H1 (cell line): ENCODE measurements around the gene GNAL. TPM values are rescaled to one million over a fixed set of nuclear protein-coding genes. Genes with fewer than 3 reads are reported as not detected.

Experiments used
- CTCF ChIA-PET: fragments of 300-600 bp; sonication (Branson Sonifier 250); formaldehyde crosslinking; loops from one replicate; lab custom pipeline; 2021; ENCODE audit not compliant: partially characterized antibody; lab: Charles Lee
- POLR2A ChIA-PET: fragments of 300-600 bp; sonication (Branson Sonifier 250); formaldehyde crosslinking; loops from one replicate; lab custom pipeline; 2021; ENCODE audit warnings: inconsistent platforms; ENCODE audit not compliant: partially characterized antibody; lab: Charles Lee
- DNase-seq, 2 experiments: peaks; one replicate each; pipeline versions ENCODE4 v3.0.0 to v3.0.0-alpha.2; 2010 to 2022; ENCODE audit warnings: low spot score in 2 of 2, low read depth in 1 of 2, mixed read lengths in 1 of 2
- FAIRE-seq: peaks from 2 replicates; lab custom pipeline; 2011; peaks lifted over from hg19 to GRCh38; lab: Jason Lieb, UNC
- H2AFZ ChIP-seq: 2 replicates; pipeline ENCODE4 v1.8.1; 2012; ENCODE audit warnings: low read length, inconsistent platforms
- H2AK5ac ChIP-seq: 2 replicates; pipeline ENCODE4 v1.6.1; 2013; ENCODE audit warnings: low read depth, low read length
- H2BK120ac ChIP-seq: replicated peaks from 2 replicates; pipeline ENCODE3; 2013; ENCODE audit warnings: low read depth, low read length, inconsistent platforms
- H2BK12ac ChIP-seq: 2 replicates; pipeline ENCODE4 v1.6.1; 2013; ENCODE audit warnings: low read depth, low read length
- H2BK15ac ChIP-seq: 2 replicates; pipeline ENCODE4 v1.6.1; 2013; ENCODE audit warnings: low read length
- H2BK20ac ChIP-seq: 2 replicates; pipeline ENCODE4 v1.6.1; 2013; ENCODE audit warnings: low read length
- H2BK5ac ChIP-seq: 2 replicates; pipeline ENCODE4 v1.6.1; 2013; ENCODE audit warnings: low read depth, low read length
- H3K14ac ChIP-seq: 2 replicates; pipeline ENCODE4 v1.6.1; 2013; ENCODE audit warnings: inconsistent platforms; ENCODE audit not compliant: insufficient read length
- H3K18ac ChIP-seq: 2 replicates; pipeline ENCODE4 v1.6.1; 2013; ENCODE audit warnings: low read length; ENCODE audit errors: extremely low read depth
- H3K23ac ChIP-seq: 2 replicates; pipeline ENCODE4 v1.6.1; 2013; ENCODE audit warnings: inconsistent platforms; ENCODE audit not compliant: insufficient read length
- H3K23me2 ChIP-seq: 2 replicates; pipeline ENCODE4 v1.6.1; 2013; ENCODE audit warnings: low read depth, low read length
- H3K27ac ChIP-seq: 2 replicates; pipeline ENCODE4 v1.6.1; 2011; ENCODE audit warnings: low read depth, low read length, inconsistent platforms
- H3K27me3 ChIP-seq, 4 experiments: replicated peaks in 1 of 4; 1 replicate in 1 of 4; 2 replicates in 3 of 4; pipeline versions ENCODE4 v1.6.1 to v1.8.1; 2011 to 2013; ENCODE audit warnings: low read length in 3 of 4, mild to moderate bottlenecking in 3 of 4, inconsistent platforms in 2 of 4, mixed read lengths in 2 of 4, moderate library complexity in 1 of 4; ENCODE audit not compliant: control insufficient read depth in 3 of 4, insufficient read depth in 3 of 4; ENCODE audit errors: extremely low read depth in 1 of 4
- H3K36me3 ChIP-seq, 4 experiments: 2 replicates each; pipeline versions ENCODE4 v1.6.1 to v1.8.1; 2011 to 2013; ENCODE audit warnings: mild to moderate bottlenecking in 4 of 4, low read length in 3 of 4, moderate library complexity in 2 of 4, control low read depth in 1 of 4, inconsistent platforms in 1 of 4; ENCODE audit not compliant: insufficient read depth in 4 of 4, control insufficient read depth in 2 of 4
- H3K4ac ChIP-seq: replicated peaks from 2 replicates; pipeline ENCODE3; 2013; ENCODE audit warnings: low read length, low read depth, mixed read lengths, inconsistent platforms; ENCODE audit not compliant: insufficient read length
- H3K4me1 ChIP-seq, 4 experiments: replicated peaks in 1 of 4; 1 replicate in 1 of 4; 2 replicates in 3 of 4; pipeline versions ENCODE4 v1.6.1 to v1.8.1; 2011 to 2013; ENCODE audit warnings: low read length in 3 of 4, inconsistent platforms in 2 of 4, mixed read lengths in 1 of 4; ENCODE audit not compliant: insufficient read depth in 4 of 4, control insufficient read depth in 3 of 4
- H3K4me2 ChIP-seq, 2 experiments: 2 replicates each; pipeline versions ENCODE4 v1.6.1 to v1.8.1; 2011 to 2013; ENCODE audit warnings: low read depth in 2 of 2, low read length in 2 of 2, control low read depth in 1 of 2, inconsistent platforms in 1 of 2, mild to moderate bottlenecking in 1 of 2; ENCODE audit not compliant: insufficient read depth in 1 of 2
- H3K4me3 ChIP-seq, 4 experiments: fragments of 200-600, 300-600 bp in 1 of 4; sonication (generic), shearing (Covaris generic), sonication (Bioruptor Twin) in 1 of 4; 2 replicates each; pipeline versions ENCODE4 v1.5.1 to v1.8.1; 2011 to 2016; ENCODE audit warnings: low read length in 4 of 4, low read depth in 3 of 4, control low read depth in 2 of 4, inconsistent platforms in 2 of 4, mild to moderate bottlenecking in 2 of 4, mixed read lengths in 1 of 4, moderate library complexity in 1 of 4; ENCODE audit not compliant: insufficient read depth in 2 of 4; ENCODE audit errors: extremely low read depth in 1 of 4
- H3K56ac ChIP-seq: replicated peaks from 2 replicates; pipeline ENCODE3; 2013; ENCODE audit warnings: low read depth, mild to moderate bottlenecking, mixed read lengths, low read length, inconsistent platforms; ENCODE audit not compliant: insufficient read length
- H3K79me1 ChIP-seq: 2 replicates; pipeline ENCODE4 v1.6.1; 2013; ENCODE audit warnings: low read depth, low read length, control low read depth
- H3K79me2 ChIP-seq, 2 experiments: 2 replicates each; pipeline versions ENCODE4 v1.6.1 to v1.8.1; 2012 to 2013; ENCODE audit warnings: low read length in 2 of 2, mild to moderate bottlenecking in 2 of 2, inconsistent platforms in 1 of 2; ENCODE audit not compliant: insufficient read depth in 2 of 2, control insufficient read depth in 1 of 2
- H3K9ac ChIP-seq, 4 experiments: replicated peaks in 1 of 4; 1 replicate in 1 of 4; 2 replicates in 3 of 4; pipeline versions ENCODE4 v1.6.1 to v1.8.1; 2011 to 2013; ENCODE audit warnings: low read depth in 3 of 4, low read length in 3 of 4, control low read depth in 2 of 4, mild to moderate bottlenecking in 2 of 4, moderate library complexity in 2 of 4, inconsistent platforms in 1 of 4; ENCODE audit errors: extremely low read depth in 1 of 4
- H3K9me3 ChIP-seq, 2 experiments: 2 replicates each; pipeline versions ENCODE4 v1.6.1 to v1.8.1; 2012 to 2013; ENCODE audit warnings: mild to moderate bottlenecking in 2 of 2, moderate library complexity in 2 of 2, control low read depth in 1 of 2, inconsistent platforms in 1 of 2, low read depth in 1 of 2, low read length in 1 of 2, mixed read lengths in 1 of 2; ENCODE audit not compliant: insufficient read depth in 2 of 2
- H4K20me1 ChIP-seq, 2 experiments: replicated peaks in 1 of 2; 2 replicates each; pipeline versions ENCODE3 to v1.8.1; 2011 to 2013; ENCODE audit warnings: inconsistent platforms in 2 of 2, low read length in 2 of 2, mild to moderate bottlenecking in 1 of 2; ENCODE audit not compliant: insufficient read depth in 2 of 2, control insufficient read depth in 1 of 2
- H4K5ac ChIP-seq: 2 replicates; pipeline ENCODE4 v1.6.1; 2013; ENCODE audit warnings: low read length, low read depth, mixed read lengths, inconsistent platforms; ENCODE audit not compliant: insufficient read length
- H4K8ac ChIP-seq: 2 replicates; pipeline ENCODE4 v1.8.0; 2013; ENCODE audit warnings: mild to moderate bottlenecking, moderate library complexity, low read length, inconsistent platforms; ENCODE audit not compliant: insufficient read depth; ENCODE audit errors: extremely low read depth
- H4K91ac ChIP-seq: replicated peaks from 2 replicates; pipeline ENCODE3; 2013; ENCODE audit warnings: low read length, mixed read lengths, inconsistent platforms; ENCODE audit not compliant: insufficient read length
- ASH2L ChIP-seq: fragments of 200-600, 300-600 bp; sonication (generic); IDR thresholded peaks from one replicate; pipeline ENCODE4 v1.7.1; 2017; ENCODE audit warnings: low read length
- PHF8 ChIP-seq: fragments of 200-600 bp; sonication (generic); conservative IDR thresholded peaks from 2 replicates; pipeline ENCODE4 v1.7.1; 2012; ENCODE audit warnings: low read depth, mild to moderate bottlenecking, inconsistent platforms, low read length, moderate library complexity
- RAD21 ChIP-seq, 2 experiments: IDR thresholded peaks in 1 of 2; conservative IDR thresholded peaks in 1 of 2; 2 replicates each; pipeline ENCODE4 v1.6.1; 2011; ENCODE audit warnings: low read depth in 2 of 2, low read length in 2 of 2, improper control_type of control experiment in 1 of 2, inconsistent platforms in 1 of 2, mild to moderate bottlenecking in 1 of 2, moderate library complexity in 1 of 2
- WGBS, 2 experiments: shearing (Covaris generic) in 1 of 2; methylation state at CpG; one replicate each; pipeline versions ENCODE4 v1.1.6 to v1.1.7; 2013 to 2015; ENCODE audit warnings: low lambda C conversion rate in 2 of 2, mixed read lengths in 2 of 2, inconsistent platforms in 1 of 2, low coverage in 1 of 2, missing lambda C conversion rate in 1 of 2; ENCODE audit not compliant: insufficient replicate concordance in 2 of 2, insufficient coverage in 1 of 2, insufficient read length in 1 of 2; ENCODE audit errors: extremely low coverage in 1 of 2, missing lambda C conversion rate in 1 of 2; 5-methylcytosine and 5-hydroxymethylcytosine counted together
- polyA plus RNA-seq, 7 experiments: library from polyadenylated mRNA; depleted of rRNA in 3 of 7; stranded (reverse) in 5 of 7; unstranded in 2 of 7; fragments of >200 nt in 5 of 7; fragments of 200-250 nt in 2 of 7; gene quantifications; 1 replicate in 5 of 7; 2 replicates in 1 of 7; 4 replicates in 1 of 7; pipeline versions ENCODE4 v1.2.1 to v1.2.3, GENCODE V29; 2011 to 2013; ENCODE audit warnings: missing spikeins in 2 of 7, mixed read lengths in 2 of 7
- total RNA-seq: library from RNA; stranded (reverse); fragmentation: NEBNext Ultra II Directional; extraction: Animal tissue kit (Norgen Biotek cat#: 25700); gene quantifications from 2 replicates; pipeline ENCODE4 v1.2.1, GENCODE V29; 2021
- TF ChIP-seq, protein P1 (sequence below), 3 experiments: IDR thresholded peaks; 1 replicate in 2 of 3; 2 replicates in 1 of 3; pipeline versions ENCODE4 v1.5.1 to v1.6.1; 2011; ENCODE audit warnings: low read length in 3 of 3, mild to moderate bottlenecking in 3 of 3, inconsistent platforms in 2 of 3, low read depth in 1 of 3, moderate library complexity in 1 of 3; ENCODE audit not compliant: insufficient read depth in 1 of 3; ENCODE audit errors: control extremely low read depth in 1 of 3
- TF ChIP-seq, protein P2 (sequence below): IDR thresholded peaks from 2 replicates; pipeline ENCODE4 v1.6.1; 2012; ENCODE audit warnings: inconsistent platforms

GNAL gene
- total and polyA plus RNA-seq, 2 of the 8 experiments (the other 6 are each of a cell fraction or from before 2014, with no cell fraction given) = 13.2 to 18.3 TPM

DNA sequence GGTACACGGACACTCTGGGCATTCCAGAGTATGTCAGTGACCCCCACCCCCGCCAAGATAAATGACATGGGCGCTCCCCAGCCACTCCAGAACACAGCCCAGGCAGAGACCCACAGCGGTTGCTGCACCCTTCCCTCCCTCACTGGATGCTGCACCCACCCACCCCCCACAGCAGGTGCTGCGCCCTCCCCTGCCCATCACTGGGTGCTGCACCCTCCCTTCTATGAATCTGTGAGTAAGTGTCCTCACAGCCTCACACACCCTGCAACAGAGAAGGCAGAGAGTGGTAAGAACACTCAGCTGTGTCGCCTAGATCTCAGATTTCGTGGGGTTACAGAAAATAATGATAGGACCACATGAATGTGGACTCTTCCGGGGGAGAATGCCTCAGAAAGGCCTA, 185.6 kb downstream of the GNAL start:
- peaks cover 0 to 10% (median 0%) of the 10 kb centered on the region in 4 experiments; a peak in 1 of 8 replicates for H3K36me3 ChIP-seq

More for the DNA sequence above, 185.6 kb downstream of the GNAL start:
- Histone ChIP-seq H3K23ac (no peak overlapping the region), H3K14ac (no peak overlapping the region), H2BK15ac (no peak overlapping the region), H2BK120ac (no peak overlapping the region), H2BK20ac (no peak overlapping the region), H3K27ac (no peak overlapping the region), H2BK5ac (no peak overlapping the region), H3K79me2 (no peaks in the 10 kb centered on the region), H3K9ac (no peak overlapping the region), H3K4me3 (no peak overlapping the region), H3K9me3 (peaks cover 3 to 6% of the 10 kb centered on the region in 2 experiments; a peak in 1 of 4 replicates), H2AK5ac (no peak overlapping the region), H3K4me1 (no peaks in the 10 kb centered on the region; a peak in 1 of 7 replicates), H2BK12ac (no peak overlapping the region), H3K23me2 (no peaks in the 10 kb centered on the region), H3K18ac (no peak overlapping the region), H2AFZ (no peak overlapping the region), H3K4ac (no peak overlapping the region), H3K79me1 (no peaks in the 10 kb centered on the region; the same call in 1 of the 2 replicates), H4K20me1 (no peaks in the 10 kb centered on the region), H3K27me3 (no peaks in the 10 kb centered on the region), H4K8ac (no peak overlapping the region), H4K91ac (no peak overlapping the region), H3K4me2 (no peak overlapping the region), H3K56ac (no peak overlapping the region), H4K5ac (no peak overlapping the region)
- DNase-seq = no peak
- TF ChIP-seq ASH2L = no peak
- no peak for TF ChIP-seq RAD21 (IDR thresholded peaks at IDR 0.05 in 1 of 2, conservative IDR thresholded peaks at IDR 0.05 in 1 of 2; ENCODE audit: low read depth in 2 of 2, low read length in 2 of 2)
- TF ChIP-seq, protein P1, sequence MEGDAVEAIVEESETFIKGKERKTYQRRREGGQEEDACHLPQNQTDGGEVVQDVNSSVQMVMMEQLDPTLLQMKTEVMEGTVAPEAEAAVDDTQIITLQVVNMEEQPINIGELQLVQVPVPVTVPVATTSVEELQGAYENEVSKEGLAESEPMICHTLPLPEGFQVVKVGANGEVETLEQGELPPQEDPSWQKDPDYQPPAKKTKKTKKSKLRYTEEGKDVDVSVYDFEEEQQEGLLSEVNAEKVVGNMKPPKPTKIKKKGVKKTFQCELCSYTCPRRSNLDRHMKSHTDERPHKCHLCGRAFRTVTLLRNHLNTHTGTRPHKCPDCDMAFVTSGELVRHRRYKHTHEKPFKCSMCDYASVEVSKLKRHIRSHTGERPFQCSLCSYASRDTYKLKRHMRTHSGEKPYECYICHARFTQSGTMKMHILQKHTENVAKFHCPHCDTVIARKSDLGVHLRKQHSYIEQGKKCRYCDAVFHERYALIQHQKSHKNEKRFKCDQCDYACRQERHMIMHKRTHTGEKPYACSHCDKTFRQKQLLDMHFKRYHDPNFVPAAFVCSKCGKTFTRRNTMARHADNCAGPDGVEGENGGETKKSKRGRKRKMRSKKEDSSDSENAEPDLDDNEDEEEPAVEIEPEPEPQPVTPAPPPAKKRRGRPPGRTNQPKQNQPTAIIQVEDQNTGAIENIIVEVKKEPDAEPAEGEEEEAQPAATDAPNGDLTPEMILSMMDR (IDR thresholded peaks at IDR 0.05; ENCODE audit: control extremely low read depth in 1 of 3, insufficient read depth in 1 of 3, low read depth in 1 of 3, low read length in 3 of 3) = no peak
- TF ChIP-seq, protein P2, sequence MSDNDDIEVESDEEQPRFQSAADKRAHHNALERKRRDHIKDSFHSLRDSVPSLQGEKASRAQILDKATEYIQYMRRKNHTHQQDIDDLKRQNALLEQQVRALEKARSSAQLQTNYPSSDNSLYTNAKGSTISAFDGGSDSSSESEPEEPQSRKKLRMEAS = no peak
- TF ChIP-seq PHF8 = no peak
- 90% methylated on average over 5 of the region's 8 CpGs; no CpG with 5 or more reads in 1 of the 2 experiments for WGBS, 2 experiments
- ChIA-PET POLR2A (interaction anchor here (0.8 to 1.1 kb wide), 2 partner anchors 12 to 13 kb away, joined by 3 to 4 read pairs; no protein-coding TSS in a partner anchor), CTCF (interaction anchor here (0.7 to 0.9 kb wide), 2 partner anchors 126 to 220 kb away, joined by 4 read pairs; no protein-coding TSS in a partner anchor)
- no peak for FAIRE-seq
